ENCODE data around the gene RPSA. TPM values are rescaled to one million over a fixed set of nuclear protein-coding genes. Genes with fewer than 3 reads are reported as not detected.
"Not testable (repeated sequence)": the region's sequence is repeated elsewhere in the genome, so short reads cannot be mapped to it uniquely, and the experiment has no call there.

RPSA gene
- total RNA-seq, 1 donor from 2014 or later, result 3,451 TPM

DNA sequence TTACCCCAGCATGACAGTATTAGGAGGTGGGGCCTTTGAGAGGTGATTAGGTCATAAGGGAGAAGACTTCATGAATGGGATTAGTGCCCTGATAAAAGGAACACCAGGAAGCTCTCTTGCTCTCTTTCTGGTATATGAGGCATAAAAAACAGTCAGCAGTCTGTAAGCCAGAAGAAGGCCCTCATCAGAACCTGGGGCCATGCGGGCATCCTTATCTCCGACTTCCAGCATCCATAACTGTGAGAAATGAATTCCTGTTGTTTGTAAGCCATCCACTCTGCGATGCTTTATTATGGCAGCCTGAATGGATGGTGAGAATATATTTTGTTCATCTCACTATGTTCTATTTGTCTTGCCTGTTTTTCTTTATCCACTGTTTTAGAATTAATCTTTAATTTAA lies 43.3 kb downstream of the RPSA start:
- no peaks in the 10 kb centered on the region for H3K36me3 ChIP-seq (ENCODE audit: control insufficient read depth, insufficient read depth, low read length)
- no peak overlapping the region for H3K4me3 ChIP-seq (ENCODE audit: low read depth, low read length)
- H3K27me3 ChIP-seq (ENCODE audit: control insufficient read depth, insufficient read depth, low read length), result no peaks in the 10 kb centered on the region
- DNase-seq (ENCODE audit: low read depth), result no peak
- TF ChIP-seq, protein P1, sequence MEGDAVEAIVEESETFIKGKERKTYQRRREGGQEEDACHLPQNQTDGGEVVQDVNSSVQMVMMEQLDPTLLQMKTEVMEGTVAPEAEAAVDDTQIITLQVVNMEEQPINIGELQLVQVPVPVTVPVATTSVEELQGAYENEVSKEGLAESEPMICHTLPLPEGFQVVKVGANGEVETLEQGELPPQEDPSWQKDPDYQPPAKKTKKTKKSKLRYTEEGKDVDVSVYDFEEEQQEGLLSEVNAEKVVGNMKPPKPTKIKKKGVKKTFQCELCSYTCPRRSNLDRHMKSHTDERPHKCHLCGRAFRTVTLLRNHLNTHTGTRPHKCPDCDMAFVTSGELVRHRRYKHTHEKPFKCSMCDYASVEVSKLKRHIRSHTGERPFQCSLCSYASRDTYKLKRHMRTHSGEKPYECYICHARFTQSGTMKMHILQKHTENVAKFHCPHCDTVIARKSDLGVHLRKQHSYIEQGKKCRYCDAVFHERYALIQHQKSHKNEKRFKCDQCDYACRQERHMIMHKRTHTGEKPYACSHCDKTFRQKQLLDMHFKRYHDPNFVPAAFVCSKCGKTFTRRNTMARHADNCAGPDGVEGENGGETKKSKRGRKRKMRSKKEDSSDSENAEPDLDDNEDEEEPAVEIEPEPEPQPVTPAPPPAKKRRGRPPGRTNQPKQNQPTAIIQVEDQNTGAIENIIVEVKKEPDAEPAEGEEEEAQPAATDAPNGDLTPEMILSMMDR (IDR thresholded peaks at IDR 0.05; ENCODE audit: insufficient read depth, low read length, severe bottlenecking), result no peak
- FAIRE-seq, result no peak

DNA sequence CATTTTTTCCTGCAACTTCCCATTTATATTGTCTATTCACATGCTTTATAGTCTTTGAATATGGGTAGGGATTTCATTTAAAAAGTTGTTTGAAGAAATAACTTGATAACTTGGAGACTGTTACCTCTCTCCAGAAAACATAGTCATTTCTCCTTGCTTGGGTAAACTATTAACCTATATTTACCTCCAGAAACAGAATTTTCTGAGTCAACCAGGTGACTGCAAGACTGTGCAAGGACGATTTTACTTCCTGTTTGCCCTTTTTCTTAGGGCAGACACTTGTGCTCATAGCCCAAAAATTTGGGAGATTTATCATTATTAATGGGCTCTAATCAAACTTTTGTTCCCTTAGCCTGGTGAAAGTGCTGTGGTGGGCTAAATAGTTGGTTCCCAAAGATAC lies 46.6 kb downstream of the RPSA start:
- DNase-seq (ENCODE audit: low read depth) (no peak), FAIRE-seq (no peak)
- H3K4me3 ChIP-seq (ENCODE audit: low read depth, low read length), result no peak overlapping the region
- H3K36me3 ChIP-seq (ENCODE audit: control insufficient read depth, insufficient read depth, low read length), result no peaks in the 10 kb centered on the region
- TF ChIP-seq, protein P1 (IDR thresholded peaks at IDR 0.05; ENCODE audit: insufficient read depth, low read length, severe bottlenecking), result no peak
- H3K27me3 ChIP-seq (ENCODE audit: control insufficient read depth, insufficient read depth, low read length), result no peaks in the 10 kb centered on the region

- not testable (repeated sequence) for H3K4me3 ChIP-seq (ENCODE audit: low read depth, low read length); H3K27me3 ChIP-seq (ENCODE audit: control insufficient read depth, insufficient read depth, low read length); H3K36me3 ChIP-seq (ENCODE audit: control insufficient read depth, insufficient read depth, low read length); FAIRE-seq; DNase-seq (ENCODE audit: low read depth)
Observed at GRCh38 chr3:39453872-39454271, 47.4 kb downstream of the RPSA start.

DNA sequence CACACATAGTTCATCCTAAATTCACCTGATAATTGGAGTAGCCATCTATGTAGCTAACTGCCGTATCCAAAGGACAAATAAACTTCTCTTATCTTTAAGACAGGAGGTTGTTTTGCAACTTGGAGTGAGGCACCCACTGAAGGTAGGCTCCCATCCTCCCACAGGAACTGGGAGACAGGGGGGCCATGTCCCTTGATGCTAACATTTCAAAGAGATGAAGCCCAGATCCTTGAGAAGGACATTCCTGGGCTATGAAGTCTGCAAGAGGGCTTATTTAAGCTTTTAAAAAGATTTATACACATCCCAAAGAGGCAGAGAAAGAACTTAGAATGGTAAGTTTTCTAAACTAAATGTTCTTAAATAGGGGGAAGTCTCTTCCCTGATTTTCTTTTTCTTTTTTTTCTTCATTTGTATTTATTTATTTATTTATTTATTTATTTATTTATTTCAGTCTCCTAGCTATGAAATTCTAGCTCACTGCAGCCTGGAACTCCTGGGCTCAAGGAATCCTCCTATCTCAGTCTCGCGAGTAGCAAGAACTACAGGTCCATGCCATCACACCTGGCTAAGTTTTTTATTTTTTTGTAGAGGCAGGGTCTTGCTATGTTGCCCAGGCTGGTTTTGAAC lies 48.2 kb downstream of the RPSA start:
- Histone ChIP-seq H3K27me3 (ENCODE audit: control insufficient read depth, insufficient read depth, low read length) (no peaks in the 10 kb centered on the region), H3K4me3 (ENCODE audit: low read depth, low read length) (no peak overlapping the region), H3K36me3 (ENCODE audit: control insufficient read depth, insufficient read depth, low read length) (no peaks in the 10 kb centered on the region)
- no peak for FAIRE-seq
- no peak for DNase-seq (ENCODE audit: low read depth)
- TF ChIP-seq, protein P1 (IDR thresholded peaks at IDR 0.05; ENCODE audit: insufficient read depth, low read length, severe bottlenecking), result no peak

DNA sequence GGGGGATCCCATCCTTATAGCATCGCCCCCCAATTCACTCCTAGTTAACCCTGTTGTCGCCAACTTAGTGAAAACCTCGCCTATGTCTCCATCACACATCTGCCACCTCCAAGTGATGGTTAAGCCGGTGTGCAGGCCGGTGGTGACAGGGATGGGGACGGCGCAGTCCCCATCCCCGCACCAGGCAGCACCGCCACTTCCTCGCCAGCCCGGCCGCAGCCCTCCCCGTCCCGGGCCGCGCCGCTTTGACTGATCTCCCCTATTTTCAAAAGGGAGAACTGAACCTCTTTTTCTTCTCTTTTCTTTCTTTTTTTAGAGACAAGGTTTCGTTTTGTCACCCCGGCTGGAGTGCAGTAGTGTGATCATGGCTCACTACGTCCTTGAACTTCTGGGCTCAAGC lies 49.6 kb downstream of the RPSA start:
- Histone ChIP-seq H3K36me3 (ENCODE audit: control insufficient read depth, insufficient read depth, low read length) (no peaks in the 10 kb centered on the region), H3K4me3 (ENCODE audit: low read depth, low read length) (no peak overlapping the region), H3K27me3 (ENCODE audit: control insufficient read depth, insufficient read depth, low read length) (no peaks in the 10 kb centered on the region)
- DNase-seq (ENCODE audit: low read depth) (no peak), FAIRE-seq (no peak)
- TF ChIP-seq, protein P1 (IDR thresholded peaks at IDR 0.05; ENCODE audit: insufficient read depth, low read length, severe bottlenecking), result no peak

DNA sequence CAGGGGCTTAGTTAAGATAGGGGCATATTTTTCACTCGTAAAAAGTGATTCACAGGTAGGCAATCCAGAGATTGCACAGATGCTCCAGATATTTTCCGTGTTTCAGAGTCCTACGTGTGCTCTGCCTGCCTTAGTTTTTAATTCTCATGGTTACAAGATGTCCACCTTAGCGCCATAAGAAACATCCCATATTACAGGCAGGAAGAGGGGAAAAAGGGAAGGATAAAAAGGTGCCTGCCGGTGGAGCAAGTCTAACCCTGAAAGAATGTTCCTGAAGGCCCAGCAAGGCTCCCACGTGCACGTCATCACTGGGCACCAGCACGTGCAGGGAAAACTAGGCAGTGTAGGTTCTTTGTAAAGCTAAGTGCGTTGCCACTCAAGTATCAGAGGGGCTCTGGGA lies 50.8 kb downstream of the RPSA start:
- no peak for DNase-seq (ENCODE audit: low read depth)
- Histone ChIP-seq H3K4me3 (ENCODE audit: low read depth, low read length) (no peak overlapping the region), H3K27me3 (ENCODE audit: control insufficient read depth, insufficient read depth, low read length) (no peaks in the 10 kb centered on the region), H3K36me3 (ENCODE audit: control insufficient read depth, insufficient read depth, low read length) (no peaks in the 10 kb centered on the region)
- no peak for FAIRE-seq
- TF ChIP-seq, protein P1 (IDR thresholded peaks at IDR 0.05; ENCODE audit: insufficient read depth, low read length, severe bottlenecking), result no peak

DNA sequence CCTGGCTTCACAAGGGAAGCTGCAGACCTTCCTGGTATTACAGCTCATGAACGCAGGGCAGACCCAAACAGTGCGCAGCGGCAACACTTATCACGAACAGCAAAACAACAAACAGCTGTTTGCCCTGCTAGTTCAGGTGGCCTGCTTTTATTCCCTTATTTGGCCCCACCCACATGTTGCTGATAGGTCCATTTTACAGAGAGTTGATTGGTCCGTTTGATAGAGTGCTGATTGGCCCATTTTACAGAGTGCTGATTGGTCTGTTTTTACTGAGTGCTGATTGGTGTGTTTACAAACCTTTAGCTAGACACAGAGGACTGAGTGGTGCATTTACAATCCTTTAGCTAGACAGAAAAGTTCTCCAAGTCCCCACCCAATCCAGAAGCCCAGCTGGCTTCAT lies 52.1 kb downstream of the RPSA start:
- not testable (repeated sequence) for FAIRE-seq; H3K36me3 ChIP-seq (ENCODE audit: control insufficient read depth, insufficient read depth, low read length); DNase-seq (ENCODE audit: low read depth); H3K4me3 ChIP-seq (ENCODE audit: low read depth, low read length); H3K27me3 ChIP-seq (ENCODE audit: control insufficient read depth, insufficient read depth, low read length)
